OCI-LY1 (cell line): ENCODE data around the gene FAM200C.

Experiments used
- H2AFZ ChIP-seq: fragments of 200-600 bp; sonication (generic), shearing (Covaris generic); 2 replicates; pipeline ENCODE4 v1.6.0; 2014; ENCODE audit warnings: antibody characterized with exemption, mild to moderate bottlenecking, low read length
- H3F3A ChIP-seq: fragments of 200-600 bp; sonication (generic), shearing (Covaris generic); 2 replicates; pipeline ENCODE4 v1.6.0; 2014; ENCODE audit warnings: mild to moderate bottlenecking, antibody characterized with exemption, low read length, moderate library complexity; ENCODE audit not compliant: insufficient read depth
- H3K27ac ChIP-seq: fragments of 200-600 bp; sonication (generic); 2 replicates; pipeline ENCODE4 v1.5.1; 2014; ENCODE audit warnings: low read length, mixed run types, mild to moderate bottlenecking, low read depth; ENCODE audit not compliant: poor library complexity, severe bottlenecking
- H3K27me3 ChIP-seq: fragments of 200-600 bp; sonication (generic); 2 replicates; pipeline ENCODE4 v1.6.0; 2014; ENCODE audit warnings: antibody characterized with exemption, mild to moderate bottlenecking, low read length, moderate library complexity; ENCODE audit not compliant: insufficient read depth
- H3K36me3 ChIP-seq: fragments of 200-600 bp; sonication (generic); 2 replicates; pipeline ENCODE4 v1.6.1; 2014; ENCODE audit warnings: mild to moderate bottlenecking, antibody characterized with exemption, low read length, moderate library complexity, mixed read lengths; ENCODE audit not compliant: insufficient read depth
- H3K4me1 ChIP-seq: fragments of 200-600 bp; sonication (generic); 2 replicates; pipeline ENCODE4 v1.5.1; 2014; ENCODE audit warnings: mild to moderate bottlenecking, low read length, moderate library complexity; ENCODE audit not compliant: insufficient read depth, severe bottlenecking
- H3K4me2 ChIP-seq: fragments of 200-600 bp; sonication (generic), shearing (Covaris generic); 2 replicates; pipeline ENCODE4 v1.6.1; 2014; ENCODE audit warnings: low read length
- H3K4me3 ChIP-seq: fragments of 200-600 bp; sonication (generic); 2 replicates; pipeline ENCODE4 v1.5.1; 2014; ENCODE audit warnings: low read length, low read depth, mild to moderate bottlenecking, mixed read lengths; ENCODE audit not compliant: poor library complexity, severe bottlenecking
- H3K79me2 ChIP-seq: fragments of 200-600 bp; shearing (Covaris generic); 2 replicates; pipeline ENCODE4 v1.6.1; 2016; ENCODE audit warnings: mixed run types, low read length, mixed read lengths; ENCODE audit not compliant: insufficient read depth
- H3K9ac ChIP-seq: fragments of 200-600 bp; sonication (generic), shearing (Covaris generic); 2 replicates; pipeline ENCODE4 v1.6.1; 2014; ENCODE audit warnings: mild to moderate bottlenecking, low read length, mixed read lengths
- H3K9me2 ChIP-seq: fragments of 200-600 bp; sonication (generic), shearing (Covaris generic); 2 replicates; pipeline ENCODE4 v1.6.1; 2014; ENCODE audit warnings: low read depth, mild to moderate bottlenecking, low read length, mixed read lengths
- H3K9me3 ChIP-seq: fragments of 200-600 bp; shearing (Covaris generic); 2 replicates; pipeline ENCODE4 v1.6.1; 2014; ENCODE audit warnings: low read length, mixed read lengths
- H4K20me1 ChIP-seq: fragments of 200-600 bp; sonication (generic), shearing (Covaris generic); 2 replicates; pipeline ENCODE4 v1.6.0; 2016; ENCODE audit warnings: mild to moderate bottlenecking, low read length; ENCODE audit not compliant: insufficient read depth
- CTCF ChIP-seq: fragments of 200-600 bp; sonication (generic), shearing (Covaris generic); IDR thresholded peaks from 2 replicates; pipeline ENCODE4 v1.5.1; 2017; ENCODE audit warnings: mild to moderate bottlenecking, antibody characterized with exemption, low read length, moderate library complexity, mixed read lengths
- EZH2 ChIP-seq: fragments of 200-600 bp; sonication (generic), shearing (Covaris generic); IDR thresholded peaks from 2 replicates; pipeline ENCODE4 v1.8.0; 2017; ENCODE audit warnings: borderline replicate concordance, mixed run types, mild to moderate bottlenecking, antibody characterized with exemption, low read length, moderate library complexity, mixed read lengths

The FAM200C gene

GRCh38 chr5:160445751-160446150 is 45.9 kb upstream of the FAM200C start:
- no peak overlapping the region for H3K4me3 ChIP-seq

DNA sequence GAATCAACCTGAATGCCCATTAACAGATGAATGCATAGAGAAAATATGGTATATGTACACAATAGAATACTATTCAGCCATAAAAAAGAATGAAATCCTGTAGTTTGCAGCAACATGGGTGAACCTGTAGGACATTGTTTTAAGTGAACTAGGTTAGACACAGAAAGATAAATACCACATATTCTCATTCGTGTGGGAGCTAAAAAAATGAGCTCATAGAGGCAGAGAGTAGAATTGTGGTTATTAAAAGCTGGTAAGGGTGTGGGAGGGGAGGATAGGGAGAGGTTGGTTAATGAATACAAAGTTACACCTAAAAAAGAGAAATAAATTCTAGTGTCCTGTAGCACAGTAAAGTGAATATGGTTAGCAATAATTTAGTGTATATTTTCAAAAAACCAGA is 45.3 kb upstream of the FAM200C start:
- Histone ChIP-seq H3K4me3 (no peak overlapping the region), H3K9me2 (no peaks in the 10 kb centered on the region)
- TF ChIP-seq EZH2 (no peak), CTCF (no peak)

More at GRCh38 chr5:160445751-160446150, 45.9 kb upstream of the FAM200C start:
- Histone ChIP-seq H3K4me1 (no peaks in the 10 kb centered on the region), H3K27me3 (no peaks in the 10 kb centered on the region; the same call in 1 of the 2 replicates), H3K36me3 (no peaks in the 10 kb centered on the region; the same call in 1 of the 2 replicates), H3K9me2 (no peaks in the 10 kb centered on the region), H2AFZ (no peak overlapping the region), H3F3A (no peaks in the 10 kb centered on the region), H3K79me2 (no peaks in the 10 kb centered on the region), H3K27ac (no peak overlapping the region), H4K20me1 (no peaks in the 10 kb centered on the region), H3K9me3 (peaks cover 5% of the 10 kb centered on the region; the same call in 1 of the 2 replicates), H3K9ac (no peak overlapping the region), H3K4me2 (no peak overlapping the region)
- TF ChIP-seq CTCF (no peak), EZH2 (no peak)

GRCh38 chr5:160444407-160444806 is 44.6 kb upstream of the FAM200C start:
- no peaks in the 10 kb centered on the region; the same call in 1 of the 2 replicates for H3K27me3 ChIP-seq
- H2AFZ ChIP-seq = no peak overlapping the region
- H4K20me1 ChIP-seq = no peaks in the 10 kb centered on the region
- H3K4me3 ChIP-seq = no peak overlapping the region
- H3K79me2 ChIP-seq = no peaks in the 10 kb centered on the region
- H3K9me2 ChIP-seq = no peaks in the 10 kb centered on the region
- H3K4me1 ChIP-seq = peaks cover 4% of the 10 kb centered on the region
- H3F3A ChIP-seq = no peaks in the 10 kb centered on the region
- TF ChIP-seq EZH2 (no peak), CTCF (no peak)
- H3K36me3 ChIP-seq = no peaks in the 10 kb centered on the region; the same call in 1 of the 2 replicates
- H3K9me3 ChIP-seq = peaks cover 5% of the 10 kb centered on the region; the same call in 1 of the 2 replicates
- no peak overlapping the region for H3K4me2 ChIP-seq
- no peak overlapping the region for H3K27ac ChIP-seq
- no peak overlapping the region for H3K9ac ChIP-seq

More for the DNA sequence above, 45.3 kb upstream of the FAM200C start:
- Histone ChIP-seq H3K4me1 (no peaks in the 10 kb centered on the region), H3K4me2 (no peak overlapping the region), H3K27ac (no peak overlapping the region), H4K20me1 (no peaks in the 10 kb centered on the region), H3F3A (no peaks in the 10 kb centered on the region), H3K79me2 (no peaks in the 10 kb centered on the region), H2AFZ (no peak overlapping the region), H3K36me3 (no peaks in the 10 kb centered on the region; the same call in 1 of the 2 replicates), H3K27me3 (no peaks in the 10 kb centered on the region; the same call in 1 of the 2 replicates), H3K9ac (no peak overlapping the region), H3K9me3 (peaks cover 5% of the 10 kb centered on the region; the same call in 1 of the 2 replicates)
